ENCODE measurements around the gene TMEM82. TPM values are rescaled to one million over a fixed set of nuclear protein-coding genes. Genes with fewer than 3 reads are reported as not detected.

TMEM82 gene
- total and polyA plus RNA-seq, 3 donors from 2014 or later = not detected

DNA sequence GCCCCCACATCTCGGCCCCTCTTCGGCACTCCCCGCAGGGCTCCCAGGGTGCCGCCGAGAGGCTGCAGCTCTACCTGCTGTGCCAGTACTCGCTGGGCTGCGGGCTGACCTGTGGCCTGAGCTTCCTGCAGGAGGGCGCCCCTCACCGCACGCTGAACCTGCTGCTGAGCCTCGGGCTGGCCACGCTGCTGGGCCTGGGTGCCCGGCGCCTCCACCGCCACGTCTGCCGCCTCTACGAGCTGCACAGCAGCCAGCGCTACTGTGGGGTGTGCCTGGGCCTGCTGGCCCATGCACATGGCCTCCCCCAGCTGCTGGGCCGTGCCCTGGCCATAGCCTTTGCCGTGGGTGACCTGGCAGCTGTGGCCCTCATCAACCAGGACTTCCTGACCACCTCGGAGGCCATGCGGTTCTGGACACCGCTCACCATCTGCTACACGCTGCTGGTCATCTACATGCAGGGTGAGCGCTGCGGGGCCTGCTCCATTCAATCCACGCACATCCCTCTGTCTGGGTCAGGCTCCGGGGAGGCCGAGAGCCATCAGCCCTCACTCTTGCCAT, 1.9 kb downstream of the TMEM82 start:
- Histone ChIP-seq H3K9me3 (no peaks in the 10 kb centered on the region), H3K27ac (no peak overlapping the region), H3K4me3 (no peak overlapping the region), H3K27me3 (no peaks in the 10 kb centered on the region), H3K36me3 (ENCODE audit: low read depth, missing control alignments) (no peaks in the 10 kb centered on the region), H3K4me1 (peaks cover 3% of the 10 kb centered on the region)
- TF ChIP-seq POLR2A (IDR thresholded peaks at IDR 0.05) = no peak
- TF ChIP-seq, protein P1, sequence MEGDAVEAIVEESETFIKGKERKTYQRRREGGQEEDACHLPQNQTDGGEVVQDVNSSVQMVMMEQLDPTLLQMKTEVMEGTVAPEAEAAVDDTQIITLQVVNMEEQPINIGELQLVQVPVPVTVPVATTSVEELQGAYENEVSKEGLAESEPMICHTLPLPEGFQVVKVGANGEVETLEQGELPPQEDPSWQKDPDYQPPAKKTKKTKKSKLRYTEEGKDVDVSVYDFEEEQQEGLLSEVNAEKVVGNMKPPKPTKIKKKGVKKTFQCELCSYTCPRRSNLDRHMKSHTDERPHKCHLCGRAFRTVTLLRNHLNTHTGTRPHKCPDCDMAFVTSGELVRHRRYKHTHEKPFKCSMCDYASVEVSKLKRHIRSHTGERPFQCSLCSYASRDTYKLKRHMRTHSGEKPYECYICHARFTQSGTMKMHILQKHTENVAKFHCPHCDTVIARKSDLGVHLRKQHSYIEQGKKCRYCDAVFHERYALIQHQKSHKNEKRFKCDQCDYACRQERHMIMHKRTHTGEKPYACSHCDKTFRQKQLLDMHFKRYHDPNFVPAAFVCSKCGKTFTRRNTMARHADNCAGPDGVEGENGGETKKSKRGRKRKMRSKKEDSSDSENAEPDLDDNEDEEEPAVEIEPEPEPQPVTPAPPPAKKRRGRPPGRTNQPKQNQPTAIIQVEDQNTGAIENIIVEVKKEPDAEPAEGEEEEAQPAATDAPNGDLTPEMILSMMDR (IDR thresholded peaks at IDR 0.05) = no peak
- intact Hi-C loops (cut with DNase I; ENCODE audit: low total_unique reads) = no loop called here
- no peak for DNase-seq
- WGBS, 2 donors = 86 to 89% methylated on average over 11 to 18 of the region's 30 CpGs

DNA sequence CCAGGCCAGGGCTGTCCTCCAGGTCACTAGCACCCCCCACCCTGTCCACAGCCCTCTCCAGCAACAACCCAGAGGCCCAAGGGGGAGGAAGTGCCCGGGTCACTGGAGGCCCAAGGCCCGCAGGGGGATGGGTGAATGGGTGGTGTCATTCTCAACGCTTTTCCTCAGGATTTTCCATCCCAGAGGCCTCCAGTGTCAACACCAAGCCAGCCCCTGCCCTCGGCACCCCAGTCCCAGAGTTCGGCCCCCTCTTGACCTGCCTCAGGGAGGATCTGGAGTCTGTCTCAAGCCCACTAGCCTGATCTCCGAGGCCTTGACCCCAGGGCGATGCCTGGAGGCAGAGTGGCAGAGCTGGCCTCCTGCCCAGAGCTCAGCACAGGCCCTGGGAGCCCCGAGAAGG, 5.1 kb downstream of the TMEM82 start:
- H3K36me3 ChIP-seq (ENCODE audit: low read depth, missing control alignments) = no peaks in the 10 kb centered on the region
- no peak for DNase-seq
- 60 to 82% methylated on average over 3 to 8 of the region's 8 CpGs for WGBS, 2 donors
- no peaks in the 10 kb centered on the region for H3K27me3 ChIP-seq
- peaks cover 9% of the 10 kb centered on the region for H3K4me1 ChIP-seq
- no peak overlapping the region for H3K27ac ChIP-seq
- intact Hi-C loops (cut with DNase I; ENCODE audit: low total_unique reads) = no loop called here
- TF ChIP-seq, protein P1 (IDR thresholded peaks at IDR 0.05) = no peak
- no peak for TF ChIP-seq POLR2A (IDR thresholded peaks at IDR 0.05)
- no peaks in the 10 kb centered on the region for H3K9me3 ChIP-seq
- H3K4me3 ChIP-seq = no peak overlapping the region

DNA sequence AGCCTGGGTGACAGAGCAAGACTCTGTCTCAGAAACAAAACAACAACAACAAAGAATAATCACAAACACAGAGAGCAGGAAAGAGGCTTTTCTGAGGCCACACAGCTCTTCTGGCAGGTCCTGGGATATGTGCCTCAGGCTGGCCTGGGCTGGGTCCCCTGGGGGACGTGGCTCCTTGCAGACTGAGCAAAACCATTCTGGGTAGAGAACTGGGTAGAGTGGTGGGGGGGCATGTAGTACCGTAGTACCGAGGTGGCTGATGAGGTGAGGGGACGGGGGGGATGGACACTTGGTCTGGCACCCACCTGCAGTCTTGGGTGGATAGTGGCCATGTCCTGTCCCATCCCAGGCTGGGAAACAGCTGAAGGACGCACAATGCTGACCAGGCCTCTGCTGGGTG, 6.0 kb downstream of the TMEM82 start:
- no peak overlapping the region for H3K4me3 ChIP-seq
- no peaks in the 10 kb centered on the region for H3K27me3 ChIP-seq
- H3K4me1 ChIP-seq = peaks cover 9% of the 10 kb centered on the region
- no peak overlapping the region for H3K27ac ChIP-seq
- no peak for DNase-seq
- TF ChIP-seq, protein P1 (IDR thresholded peaks at IDR 0.05) = no peak
- no peak for TF ChIP-seq POLR2A (IDR thresholded peaks at IDR 0.05)
- no peaks in the 10 kb centered on the region for H3K36me3 ChIP-seq (ENCODE audit: low read depth, missing control alignments)
- intact Hi-C loops (cut with DNase I; ENCODE audit: low total_unique reads) = no loop called here
- H3K9me3 ChIP-seq = no peaks in the 10 kb centered on the region
- 87 to 89% methylated on average over 4 to 5 of the region's 5 CpGs for WGBS, 2 donors

DNA sequence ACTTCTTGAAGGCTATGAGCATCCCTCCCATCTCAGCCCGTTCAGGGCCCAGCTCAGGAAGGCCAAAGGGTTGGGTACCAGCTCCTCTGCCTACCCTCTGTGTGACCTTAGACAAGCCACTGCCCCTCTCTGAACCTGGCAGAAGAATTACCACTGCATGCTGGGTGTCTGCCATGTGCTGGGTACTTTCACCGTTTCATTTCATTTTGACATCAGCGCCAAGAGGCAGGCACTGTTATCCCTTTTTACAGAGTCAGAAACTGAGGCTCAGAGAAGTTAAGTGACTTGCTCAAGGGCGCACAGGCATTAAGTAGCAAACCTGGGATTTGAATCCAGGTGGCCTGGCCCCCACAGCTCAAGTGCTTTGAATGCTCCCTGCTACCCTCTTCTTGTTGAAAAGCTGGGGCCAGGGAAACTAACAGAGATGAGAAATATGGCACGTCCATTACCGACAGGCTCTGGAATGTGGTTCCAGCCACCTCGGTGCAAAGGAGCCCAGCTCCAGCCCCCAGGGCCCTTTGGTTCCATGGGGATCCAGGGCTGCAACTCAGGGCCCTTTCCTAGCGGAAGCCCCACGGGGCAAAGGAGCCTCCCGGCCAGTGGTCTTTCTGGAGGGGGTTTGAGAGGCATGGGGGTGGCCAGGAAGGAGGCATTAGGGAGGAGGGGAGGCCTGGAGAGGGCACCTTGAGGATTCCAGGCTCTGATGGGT, 6.5 kb downstream of the TMEM82 start:
- WGBS, 2 donors = 88 to 93% methylated on average over 10 of the region's 10 CpGs
- DNase-seq = no peak
- Histone ChIP-seq H3K36me3 (ENCODE audit: low read depth, missing control alignments) (no peaks in the 10 kb centered on the region), H3K9me3 (no peaks in the 10 kb centered on the region), H3K4me1 (peaks cover 9% of the 10 kb centered on the region), H3K27me3 (no peaks in the 10 kb centered on the region), H3K27ac (no peak overlapping the region), H3K4me3 (no peak overlapping the region)
- intact Hi-C loops (cut with DNase I; ENCODE audit: low total_unique reads) = no loop called here
- TF ChIP-seq, protein P1 (IDR thresholded peaks at IDR 0.05) = no peak
- TF ChIP-seq POLR2A (IDR thresholded peaks at IDR 0.05) = no peak
